Measurements from ENCODE around the gene NGFR. TPM values are rescaled to one million over a fixed set of nuclear protein-coding genes. Genes with fewer than 3 reads are reported as not detected.

NGFR gene
- total RNA-seq, 1 donor, result not detected

- TF ChIP-seq CTCF (IDR thresholded peaks at IDR 0.05; ENCODE audit: insufficient read depth, low read length), result no peak
- DNase-seq (ENCODE audit: low read depth), result no peak
- H3K4me3 ChIP-seq (ENCODE audit: low read depth, low read length), result no peak overlapping the region
These were observed 14.1 kb upstream of the NGFR start for GRCh38 chr17:49480836-49481615.

- no peak overlapping the region for H3K4me3 ChIP-seq (ENCODE audit: low read depth, low read length)
- no peak for DNase-seq (ENCODE audit: low read depth)
These were observed 12.8 kb upstream of the NGFR start for GRCh38 chr17:49482144-49482817.

GRCh38 chr17:49483599-49484509 lies 11.2 kb upstream of the NGFR start:
- H3K4me3 ChIP-seq (ENCODE audit: low read depth, low read length), result no peak overlapping the region
- no peak for TF ChIP-seq CTCF (IDR thresholded peaks at IDR 0.05; ENCODE audit: insufficient read depth, low read length)
- DNase-seq (ENCODE audit: low read depth), result no peak

More at GRCh38 chr17:49482144-49482817, 12.8 kb upstream of the NGFR start:
- no peak for TF ChIP-seq CTCF (IDR thresholded peaks at IDR 0.05; ENCODE audit: insufficient read depth, low read length)

- TF ChIP-seq CTCF (IDR thresholded peaks at IDR 0.05; ENCODE audit: insufficient read depth, low read length), result no peak
- no peak for DNase-seq (ENCODE audit: low read depth)
- no peak overlapping the region for H3K4me3 ChIP-seq (ENCODE audit: low read depth, low read length)
These were observed 10.5 kb upstream of the NGFR start for GRCh38 chr17:49484588-49484987.

GRCh38 chr17:49486012-49486641 lies 9.0 kb upstream of the NGFR start:
- TF ChIP-seq CTCF (IDR thresholded peaks at IDR 0.05; ENCODE audit: insufficient read depth, low read length), result no peak
- H3K4me3 ChIP-seq (ENCODE audit: low read depth, low read length), result no peak overlapping the region
- no peak for DNase-seq (ENCODE audit: low read depth)

GRCh38 chr17:49487183-49487582 lies 7.9 kb upstream of the NGFR start:
- H3K4me3 ChIP-seq (ENCODE audit: low read depth, low read length), result no peak overlapping the region
- TF ChIP-seq CTCF (IDR thresholded peaks at IDR 0.05; ENCODE audit: insufficient read depth, low read length), result no peak
- no peak for DNase-seq (ENCODE audit: low read depth)
